Endothelial cell of umbilical vein (primary cell): ENCODE data around the gene GPR89A. TPM values are rescaled to one million over a fixed set of nuclear protein-coding genes. Genes with fewer than 3 reads are reported as not detected.

Source experiments
- BruUV-seq: library from RNA; stranded (reverse); fragments of 400-500 nt; replicated peaks from 2 replicates; lab custom pipeline; 2021; lab: Mats Ljungman, UMichigan
- CTCF ChIA-PET: fragments of 300-600, 350-600 bp; sonication (Branson Sonifier 250); formaldehyde crosslinking; loops from one replicate; lab custom pipeline; 2021; ENCODE audit warnings: antibody characterized with exemption, inconsistent platforms; lab: Charles Lee
- POLR2A ChIA-PET: fragments of 300-600, 350-600 bp; sonication (Branson Sonifier 250); formaldehyde crosslinking; loops from one replicate; lab custom pipeline; 2021; ENCODE audit warnings: antibody characterized with exemption, inconsistent platforms; lab: Charles Lee
- DNase-seq: peaks from one replicate; pipeline ENCODE4 v3.0.0-alpha.2; 2011; ENCODE audit warnings: low read depth, low spot score
- FAIRE-seq: peaks from 2 replicates; lab custom pipeline; 2011; peaks lifted over from hg19 to GRCh38; lab: Jason Lieb, UNC
- H2AFZ ChIP-seq: 2 replicates; pipeline ENCODE4 v1.6.0; 2012; ENCODE audit warnings: low read depth, low read length, control low read depth, inconsistent platforms
- H3K27ac ChIP-seq: 2 replicates; pipeline ENCODE4 v1.5.1; 2011; ENCODE audit warnings: low read depth, mild to moderate bottlenecking, control low read depth, low read length, moderate library complexity; ENCODE audit not compliant: insufficient read depth
- H3K27me3 ChIP-seq, 2 experiments: 2 replicates each; pipeline versions ENCODE4 v1.6.0 to v1.6.1; 2011; ENCODE audit warnings: low read length in 2 of 2, mixed read lengths in 1 of 2; ENCODE audit not compliant: control insufficient read depth in 2 of 2, insufficient read depth in 2 of 2
- H3K36me3 ChIP-seq, 2 experiments: 2 replicates in 1 of 2; 3 replicates in 1 of 2; pipeline ENCODE4 v1.5.1; 2011; ENCODE audit warnings: low read length in 2 of 2, mild to moderate bottlenecking in 1 of 2, moderate library complexity in 1 of 2; ENCODE audit not compliant: control insufficient read depth in 2 of 2, insufficient read depth in 2 of 2; ENCODE audit errors: extremely low read depth in 1 of 2
- H3K4me1 ChIP-seq: 3 replicates; pipeline ENCODE4 v1.5.1; 2011; ENCODE audit warnings: mild to moderate bottlenecking, low read length; ENCODE audit not compliant: control insufficient read depth, insufficient read depth; ENCODE audit errors: extremely low read depth
- H3K4me2 ChIP-seq: 2 replicates; pipeline ENCODE4 v1.6.1; 2011; ENCODE audit warnings: low read length, control low read depth, mixed read lengths; ENCODE audit not compliant: insufficient read depth
- H3K4me3 ChIP-seq, 3 experiments: fragments of 200-600 bp in 1 of 3; sonication (generic), shearing (Covaris generic) in 1 of 3; replicated peaks in 1 of 3; 2 replicates each; pipeline ENCODE4 v1.5.1; 2011 to 2016; ENCODE audit warnings: control low read depth in 3 of 3, low read length in 3 of 3, mild to moderate bottlenecking in 2 of 3, inconsistent platforms in 1 of 3, low read depth in 1 of 3, moderate library complexity in 1 of 3; ENCODE audit not compliant: insufficient read depth in 1 of 3
- H3K79me2 ChIP-seq: 2 replicates; pipeline ENCODE4 v1.6.0; 2012; ENCODE audit warnings: low read length, inconsistent platforms; ENCODE audit not compliant: control insufficient read depth, insufficient read depth
- H3K9ac ChIP-seq: replicated peaks from 2 replicates; pipeline ENCODE3; 2011; ENCODE audit warnings: low read length, control low read depth; ENCODE audit not compliant: insufficient read depth; ENCODE audit errors: extremely low read depth
- H3K9me1 ChIP-seq: replicated peaks from 3 replicates; pipeline ENCODE4 v1.6.0; 2011; ENCODE audit warnings: mild to moderate bottlenecking, low read length; ENCODE audit not compliant: control insufficient read depth, insufficient read depth; ENCODE audit errors: extremely low read depth
- H3K9me3 ChIP-seq: replicated peaks from 2 replicates; pipeline ENCODE4 v1.5.1; 2012; ENCODE audit warnings: low read length, inconsistent platforms; ENCODE audit not compliant: control insufficient read depth, insufficient read depth
- H4K20me1 ChIP-seq: replicated peaks from 2 replicates; pipeline ENCODE3; 2011; ENCODE audit warnings: mild to moderate bottlenecking, low read length; ENCODE audit not compliant: control insufficient read depth, insufficient read depth; ENCODE audit errors: extremely low read depth
- EZH2 ChIP-seq: IDR thresholded peaks from 2 replicates; pipeline ENCODE4 v1.6.1; 2012; ENCODE audit warnings: borderline replicate concordance, low read depth, mild to moderate bottlenecking, moderate library complexity, low read length, inconsistent platforms; ENCODE audit not compliant: severe bottlenecking
- FOS ChIP-seq: IDR thresholded peaks from 2 replicates; pipeline ENCODE4 v1.6.1; 2011; ENCODE audit warnings: mild to moderate bottlenecking, low read length, moderate library complexity, borderline replicate concordance; ENCODE audit not compliant: insufficient read depth
- GATA2 ChIP-seq: IDR thresholded peaks from 2 replicates; pipeline ENCODE4 v1.7.0; 2011; ENCODE audit warnings: low read depth, mild to moderate bottlenecking, moderate library complexity, mixed read lengths, low read length; ENCODE audit not compliant: insufficient read length, insufficient read depth
- JUN ChIP-seq: IDR thresholded peaks from 2 replicates; pipeline ENCODE4 v1.6.1; 2011; ENCODE audit warnings: borderline replicate concordance, low read depth; ENCODE audit not compliant: insufficient read length, insufficient read depth
- MAX ChIP-seq: IDR thresholded peaks from 2 replicates; pipeline ENCODE4 v1.6.1; 2011; ENCODE audit not compliant: insufficient read depth, insufficient read length
- MYC ChIP-seq: IDR thresholded peaks from one replicate; pipeline ENCODE4 v1.6.1; 2011; ENCODE audit warnings: mild to moderate bottlenecking, low read depth, low read length
- POLR2A ChIP-seq: IDR thresholded peaks from 2 replicates; pipeline ENCODE4 v1.6.1; 2012; ENCODE audit warnings: low read depth, mild to moderate bottlenecking, control low read depth, low read length
- POLR2AphosphoS5 ChIP-seq: IDR thresholded peaks from 2 replicates; pipeline ENCODE4 v1.6.1; 2012; ENCODE audit warnings: low read depth, mild to moderate bottlenecking, control low read depth, low read length, moderate library complexity; ENCODE audit not compliant: insufficient read depth
- dilution Hi-C: fragments of 300-500 bp; cut with MboI; formaldehyde crosslinking; loops from one replicate; pipeline ENCODE4 v1.15.0; 2019; ENCODE audit warnings: low sequenced_read_pairs; ENCODE audit not compliant: extremely low pct_ligation_motif_present
- intact Hi-C: fragments of 100-400 bp; cut with micrococcal nuclease; formaldehyde crosslinking; loops from one replicate; pipeline ENCODE4 v1.10.0; 2022
- polyA plus RNA-seq, 4 experiments: library from polyadenylated mRNA; depleted of rRNA in 3 of 4; stranded (reverse) in 3 of 4; unstranded in 1 of 4; fragments of >200 nt; gene quantifications; 2 replicates each; pipeline versions ENCODE4 v1.2.1 to v1.2.3, GENCODE V29; 2011 to 2012; ENCODE audit warnings: missing spikeins in 1 of 4
- total RNA-seq: library from RNA; stranded (reverse); gene quantifications from 2 replicates; pipeline ENCODE4 v1.2.3, GENCODE V29; 2021
- TF ChIP-seq, protein P1 (sequence below), 2 donors: IDR thresholded peaks; 1 replicate in 1 of 2; 2 replicates in 1 of 2; pipeline ENCODE4 v1.5.1; 2011; ENCODE audit warnings: low read length in 2 of 2, mild to moderate bottlenecking in 2 of 2, moderate library complexity in 2 of 2, control low read depth in 1 of 2, inconsistent platforms in 1 of 2, low read depth in 1 of 2; ENCODE audit not compliant: insufficient read depth in 1 of 2; ENCODE audit errors: extremely low read depth in 1 of 2

Gene GPR89A
- total and polyA plus RNA-seq, 2 donors (not counting 3 experiments of a cell fraction or from before 2014, with no cell fraction given), result 13.8 to 35.7 TPM

GRCh38 chr1:145688924-145689323 lies 81.1 kb downstream of the GPR89A start:
- no peak for FAIRE-seq
- CTCF ChIA-PET, result no interaction called here
- no peak for DNase-seq

More at GRCh38 chr1:145688924-145689323, 81.1 kb downstream of the GPR89A start:
- Histone ChIP-seq H2AFZ (no peak overlapping the region), H3K27me3 (no peaks in the 10 kb centered on the region), H4K20me1 (no peaks in the 10 kb centered on the region), H3K36me3 (no peaks in the 10 kb centered on the region), H3K79me2 (no peaks in the 10 kb centered on the region), H3K4me3 (no peak overlapping the region), H3K4me2 (no peak overlapping the region), H3K9ac (no peak overlapping the region), H3K27ac (no peak overlapping the region), H3K4me1 (no peaks in the 10 kb centered on the region), H3K9me1 (no peaks in the 10 kb centered on the region), H3K9me3 (no peaks in the 10 kb centered on the region)
- dilution Hi-C loops (no loop called here), intact Hi-C loops (no loop called here)
- BruUV-seq, result no TSS peak
- TF ChIP-seq FOS, result no peak
- TF ChIP-seq, protein P1, sequence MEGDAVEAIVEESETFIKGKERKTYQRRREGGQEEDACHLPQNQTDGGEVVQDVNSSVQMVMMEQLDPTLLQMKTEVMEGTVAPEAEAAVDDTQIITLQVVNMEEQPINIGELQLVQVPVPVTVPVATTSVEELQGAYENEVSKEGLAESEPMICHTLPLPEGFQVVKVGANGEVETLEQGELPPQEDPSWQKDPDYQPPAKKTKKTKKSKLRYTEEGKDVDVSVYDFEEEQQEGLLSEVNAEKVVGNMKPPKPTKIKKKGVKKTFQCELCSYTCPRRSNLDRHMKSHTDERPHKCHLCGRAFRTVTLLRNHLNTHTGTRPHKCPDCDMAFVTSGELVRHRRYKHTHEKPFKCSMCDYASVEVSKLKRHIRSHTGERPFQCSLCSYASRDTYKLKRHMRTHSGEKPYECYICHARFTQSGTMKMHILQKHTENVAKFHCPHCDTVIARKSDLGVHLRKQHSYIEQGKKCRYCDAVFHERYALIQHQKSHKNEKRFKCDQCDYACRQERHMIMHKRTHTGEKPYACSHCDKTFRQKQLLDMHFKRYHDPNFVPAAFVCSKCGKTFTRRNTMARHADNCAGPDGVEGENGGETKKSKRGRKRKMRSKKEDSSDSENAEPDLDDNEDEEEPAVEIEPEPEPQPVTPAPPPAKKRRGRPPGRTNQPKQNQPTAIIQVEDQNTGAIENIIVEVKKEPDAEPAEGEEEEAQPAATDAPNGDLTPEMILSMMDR (IDR thresholded peaks at IDR 0.05; ENCODE audit: extremely low read depth in 1 of 2, insufficient read depth in 1 of 2, low read depth in 1 of 2, low read length in 2 of 2), result no peak
- no peak for TF ChIP-seq GATA2
- no peak for TF ChIP-seq POLR2AphosphoS5
- TF ChIP-seq JUN, result no peak
- no peak for TF ChIP-seq MYC
- no peak for TF ChIP-seq MAX
- no peak for TF ChIP-seq EZH2
- no peak for TF ChIP-seq POLR2A
- POLR2A ChIA-PET, result no interaction called here
